Stomach smooth muscle (tissue), 2 donors: ENCODE results near the gene ALDH1L1.

Experiments
- H3K27ac ChIP-seq: one replicate; pipeline ENCODE4 v1.7.0; 2013; ENCODE audit warnings: mild to moderate bottlenecking, low read length, inconsistent platforms
- H3K27me3 ChIP-seq, 2 donors: one replicate each; pipeline ENCODE4 v1.7.0; 2013; ENCODE audit warnings: low read length in 2 of 2; ENCODE audit not compliant: insufficient read depth in 2 of 2, control insufficient read depth in 1 of 2
- H3K36me3 ChIP-seq, 2 donors: one replicate each; pipeline ENCODE4 v1.7.0; 2013; ENCODE audit warnings: low read length in 2 of 2; ENCODE audit not compliant: control insufficient read depth in 2 of 2, insufficient read depth in 2 of 2
- H3K4me1 ChIP-seq: one replicate; pipeline ENCODE4 v1.7.0; 2013; ENCODE audit warnings: low read length; ENCODE audit not compliant: control insufficient read depth, insufficient read depth
- H3K4me3 ChIP-seq, 2 donors: one replicate each; pipeline ENCODE4 v1.7.0; 2013; ENCODE audit warnings: low read length in 2 of 2
- H3K9ac ChIP-seq, 2 donors: one replicate each; pipeline ENCODE4 v1.7.0; 2013; ENCODE audit warnings: low read length in 2 of 2, mild to moderate bottlenecking in 1 of 2
- H3K9me3 ChIP-seq, 2 donors: one replicate each; pipeline ENCODE4 v1.7.0; 2013; ENCODE audit warnings: low read length in 2 of 2; ENCODE audit not compliant: control insufficient read depth in 2 of 2
- donor health status: healthy.
- donor health status: Pancreatic carcinoma.

ALDH1L1 gene

GRCh38 chr3:126125781-126126251 is 54.6 kb downstream of the ALDH1L1 start:
- Histone ChIP-seq H3K4me1 (no peaks in the 10 kb centered on the region), H3K9ac (no peak overlapping the region), H3K36me3 (peaks cover 0 to 3% of the 10 kb centered on the region in 2 donors), H3K27me3 (no peaks in the 10 kb centered on the region), H3K9me3 (no peaks in the 10 kb centered on the region), H3K4me3 (no peak overlapping the region), H3K27ac (no peak overlapping the region)

GRCh38 chr3:126125341-126125740 is 55.0 kb downstream of the ALDH1L1 start:
- Histone ChIP-seq H3K4me3 (no peak overlapping the region), H3K36me3 (peaks cover 0 to 3% of the 10 kb centered on the region in 2 donors), H3K27ac (no peak overlapping the region), H3K4me1 (no peaks in the 10 kb centered on the region), H3K27me3 (no peaks in the 10 kb centered on the region), H3K9ac (no peak overlapping the region), H3K9me3 (no peaks in the 10 kb centered on the region)

- no peak overlapping the region for H3K9ac ChIP-seq
- no peaks in the 10 kb centered on the region for H3K27me3 ChIP-seq
- peaks cover 0 to 3% of the 10 kb centered on the region in 2 donors for H3K36me3 ChIP-seq
- H3K27ac ChIP-seq: no peak overlapping the region
- no peak overlapping the region for H3K4me3 ChIP-seq
- H3K9me3 ChIP-seq: no peaks in the 10 kb centered on the region
- no peaks in the 10 kb centered on the region for H3K4me1 ChIP-seq
Measured at GRCh38 chr3:126124896-126125295, 55.5 kb downstream of the ALDH1L1 start.

GRCh38 chr3:126124148-126124868 is 56.1 kb downstream of the ALDH1L1 start:
- H3K27ac ChIP-seq: no peak overlapping the region
- H3K9me3 ChIP-seq: no peaks in the 10 kb centered on the region
- H3K36me3 ChIP-seq: peaks cover 0 to 1% of the 10 kb centered on the region in 2 donors
- no peak overlapping the region for H3K4me3 ChIP-seq
- no peak overlapping the region for H3K9ac ChIP-seq
- no peaks in the 10 kb centered on the region for H3K27me3 ChIP-seq
- no peaks in the 10 kb centered on the region for H3K4me1 ChIP-seq

- H3K9me3 ChIP-seq: no peaks in the 10 kb centered on the region
- H3K27ac ChIP-seq: no peak overlapping the region
- no peaks in the 10 kb centered on the region for H3K27me3 ChIP-seq
- H3K4me3 ChIP-seq: no peak overlapping the region
- peaks cover 0 to under 1% of the 10 kb centered on the region in 2 donors for H3K36me3 ChIP-seq
- no peak overlapping the region for H3K9ac ChIP-seq
- H3K4me1 ChIP-seq: no peaks in the 10 kb centered on the region
Measured at GRCh38 chr3:126121632-126122031, 58.8 kb downstream of the ALDH1L1 start.

- Histone ChIP-seq H3K4me1 (no peaks in the 10 kb centered on the region), H3K36me3 (peaks cover 0 to 3% of the 10 kb centered on the region in 2 donors), H3K27ac (no peak overlapping the region), H3K9ac (no peak overlapping the region), H3K4me3 (no peak overlapping the region), H3K9me3 (no peaks in the 10 kb centered on the region), H3K27me3 (no peaks in the 10 kb centered on the region)
Measured at GRCh38 chr3:126121074-126121473, 59.3 kb downstream of the ALDH1L1 start.

- Histone ChIP-seq H3K27ac (no peak overlapping the region), H3K9me3 (no peaks in the 10 kb centered on the region), H3K9ac (no peak overlapping the region), H3K36me3 (peaks cover 0 to 3% of the 10 kb centered on the region in 2 donors), H3K4me1 (no peaks in the 10 kb centered on the region), H3K4me3 (no peak overlapping the region), H3K27me3 (no peaks in the 10 kb centered on the region)
Measured at GRCh38 chr3:126119976-126120375, 60.4 kb downstream of the ALDH1L1 start.

GRCh38 chr3:126119008-126119675 is 61.2 kb downstream of the ALDH1L1 start:
- Histone ChIP-seq H3K36me3 (peaks cover 0 to 3% of the 10 kb centered on the region in 2 donors), H3K9me3 (no peaks in the 10 kb centered on the region), H3K4me1 (no peaks in the 10 kb centered on the region), H3K4me3 (no peak overlapping the region), H3K27me3 (no peaks in the 10 kb centered on the region), H3K9ac (no peak overlapping the region), H3K27ac (no peak overlapping the region)

- H3K36me3 ChIP-seq: peaks cover 0 to 3% of the 10 kb centered on the region in 2 donors
- H3K4me3 ChIP-seq: no peak overlapping the region
- H3K9ac ChIP-seq: no peak overlapping the region
- H3K27ac ChIP-seq: no peak overlapping the region
- no peaks in the 10 kb centered on the region for H3K27me3 ChIP-seq
- no peaks in the 10 kb centered on the region for H3K4me1 ChIP-seq
- H3K9me3 ChIP-seq: no peaks in the 10 kb centered on the region
Measured at GRCh38 chr3:126118591-126118990, 61.8 kb downstream of the ALDH1L1 start.

GRCh38 chr3:126117786-126118185 is 62.6 kb downstream of the ALDH1L1 start:
- H3K4me3 ChIP-seq: no peak overlapping the region
- no peak overlapping the region for H3K9ac ChIP-seq
- H3K4me1 ChIP-seq: no peaks in the 10 kb centered on the region
- H3K36me3 ChIP-seq: peaks cover 0 to 3% of the 10 kb centered on the region in 2 donors
- no peaks in the 10 kb centered on the region for H3K27me3 ChIP-seq
- H3K9me3 ChIP-seq: no peaks in the 10 kb centered on the region
- no peak overlapping the region for H3K27ac ChIP-seq

- Histone ChIP-seq H3K9me3 (no peaks in the 10 kb centered on the region), H3K36me3 (peaks cover 0 to 3% of the 10 kb centered on the region in 2 donors), H3K27me3 (no peaks in the 10 kb centered on the region), H3K27ac (no peak overlapping the region), H3K4me1 (no peaks in the 10 kb centered on the region), H3K9ac (no peak overlapping the region), H3K4me3 (no peak overlapping the region)
Measured at GRCh38 chr3:126117212-126117611, 63.2 kb downstream of the ALDH1L1 start.
